Spleen (tissue), 11 donors: ENCODE data around the gene GJB3. TPM values are rescaled to one million over a fixed set of nuclear protein-coding genes. Genes with fewer than 3 reads are reported as not detected.
"Not testable (repeated sequence)": the region's sequence is repeated elsewhere in the genome, so short reads cannot be mapped to it uniquely, and the experiment has no call there.

Experiments
- DNase-seq: peaks from one replicate; pipeline ENCODE4 v3.0.0-alpha.2; 2020
- H3K27ac ChIP-seq, 8 donors: fragments of 200-600 bp; sonication (generic) in 7 of 8; 1 replicate in 4 of 8; 2 replicates in 4 of 8; pipeline versions ENCODE4 v1.5.0 to v1.8.0; 2016 to 2021; ENCODE audit warnings: inconsistent platforms in 4 of 8, mild to moderate bottlenecking in 4 of 8, moderate library complexity in 1 of 8
- H3K27me3 ChIP-seq, 7 donors: fragments of 200-600 bp; sonication (generic) in 6 of 7; replicated peaks in 1 of 7; 1 replicate in 4 of 7; 2 replicates in 3 of 7; pipeline versions ENCODE4 v1.5.0 to v1.8.0; 2016 to 2021; ENCODE audit warnings: inconsistent platforms in 3 of 7, mild to moderate bottlenecking in 1 of 7
- H3K36me3 ChIP-seq, 6 donors: fragments of 200-600 bp; sonication (generic) in 5 of 6; 1 replicate in 4 of 6; 2 replicates in 2 of 6; pipeline versions ENCODE4 v1.5.0 to v1.8.0; 2016 to 2021; ENCODE audit warnings: inconsistent platforms in 2 of 6
- H3K4me1 ChIP-seq, 6 donors: fragments of 200-600 bp; sonication (generic) in 5 of 6; 1 replicate in 3 of 6; 2 replicates in 3 of 6; pipeline versions ENCODE4 v1.5.0 to v1.8.0; 2016 to 2021; ENCODE audit warnings: inconsistent platforms in 3 of 6
- H3K4me3 ChIP-seq, 8 donors: fragments of 200-600 bp; sonication (generic) in 7 of 8; 1 replicate in 4 of 8; 2 replicates in 4 of 8; pipeline versions ENCODE4 v1.5.0 to v1.8.0; 2016 to 2021; ENCODE audit warnings: inconsistent platforms in 4 of 8, mild to moderate bottlenecking in 4 of 8, moderate library complexity in 2 of 8
- H3K9me3 ChIP-seq, 8 donors: fragments of 200-600 bp; sonication (generic) in 7 of 8; 1 replicate in 4 of 8; 2 replicates in 4 of 8; pipeline versions ENCODE4 v1.5.0 to v1.8.0; 2016 to 2021; ENCODE audit warnings: inconsistent platforms in 4 of 8
- POLR2A ChIP-seq, 3 donors: fragments of 450-650 bp; IDR thresholded peaks; one replicate each; pipeline ENCODE4 v1.5.1; 2017; ENCODE audit warnings: antibody characterized with exemption in 3 of 3, mild to moderate bottlenecking in 1 of 3
- POLR2AphosphoS5 ChIP-seq, 3 donors: sonication (generic); formaldehyde crosslinking; IDR thresholded peaks; one replicate each; pipeline ENCODE4 v1.5.1; 2017; ENCODE audit warnings: antibody characterized with exemption in 3 of 3
- WGBS, 5 donors: extraction: QIAGEN DNeasy Blood & Tissue Kit in 3 of 5; methylation state at CpG; one replicate each; pipeline versions ENCODE4 v1.1.5 to v1.1.7; 2013 to 2018; 5-methylcytosine and 5-hydroxymethylcytosine counted together
- intact Hi-C: fragments of 100-400 bp; cut with DNase I; formaldehyde crosslinking; loops from one replicate; pipeline ENCODE4 v1.15.0; 2023; ENCODE audit warnings: low total_unique reads
- polyA plus RNA-seq, 3 donors: library from polyadenylated mRNA; stranded (reverse); fragments of 200-250 nt; gene quantifications; one replicate each; pipeline ENCODE4 v1.2.1, GENCODE V29; 2013
- total RNA-seq, 7 donors: library from RNA; depleted of rRNA in 3 of 7; stranded (reverse); fragments of >200 nt in 3 of 7; fragmentation: NEBNext Ultra II Directional in 4 of 7; extraction: Animal tissue kit (Norgen Biotek cat#: 25700) in 4 of 7; gene quantifications; one replicate each; pipeline versions ENCODE4 v1.1.0 to v1.2.1, GENCODE V29; 2016 to 2021
- TF ChIP-seq, protein P1 (sequence below), 11 experiments: fragments of 200-600 bp in 7 of 11; fragments of 450-650 bp in 4 of 11; sonication (generic) in 4 of 11; IDR thresholded peaks in 8 of 11; conservative IDR thresholded peaks in 3 of 11; 1 replicate in 7 of 11; 2 replicates in 4 of 11; pipeline versions ENCODE4 v1.4.0 to v1.8.0; 2016 to 2021; ENCODE audit warnings: antibody characterized with exemption in 11 of 11, inconsistent platforms in 4 of 11, mild to moderate bottlenecking in 1 of 11
- donor health status: healthy with polysubstance abuse.
- donor health status: DM: no; HTN: no; CAD: no; lungs with moderate emphysema.
- donor health status: DM: no; HTN: no; CAD: no.
- donor health status: Bipolar disorder and iron deficiency.
- donor health status: healthy.
- donor health status: DM: no; HTN: no; CAD: no.
- donor health status: DM: yes; HTN: yes; CAD: no.

The GJB3 gene
- total and polyA plus RNA-seq, 10 donors: 0.11 to 0.23 (median 0.13) TPM; not detected in 7

GRCh38 chr1:34816778-34817177 lies 35.8 kb downstream of the GJB3 start:
- TF ChIP-seq POLR2A (IDR thresholded peaks at IDR 0.05): no peak
- TF ChIP-seq POLR2AphosphoS5 (IDR thresholded peaks at IDR 0.05): no peak
- TF ChIP-seq, protein P1, sequence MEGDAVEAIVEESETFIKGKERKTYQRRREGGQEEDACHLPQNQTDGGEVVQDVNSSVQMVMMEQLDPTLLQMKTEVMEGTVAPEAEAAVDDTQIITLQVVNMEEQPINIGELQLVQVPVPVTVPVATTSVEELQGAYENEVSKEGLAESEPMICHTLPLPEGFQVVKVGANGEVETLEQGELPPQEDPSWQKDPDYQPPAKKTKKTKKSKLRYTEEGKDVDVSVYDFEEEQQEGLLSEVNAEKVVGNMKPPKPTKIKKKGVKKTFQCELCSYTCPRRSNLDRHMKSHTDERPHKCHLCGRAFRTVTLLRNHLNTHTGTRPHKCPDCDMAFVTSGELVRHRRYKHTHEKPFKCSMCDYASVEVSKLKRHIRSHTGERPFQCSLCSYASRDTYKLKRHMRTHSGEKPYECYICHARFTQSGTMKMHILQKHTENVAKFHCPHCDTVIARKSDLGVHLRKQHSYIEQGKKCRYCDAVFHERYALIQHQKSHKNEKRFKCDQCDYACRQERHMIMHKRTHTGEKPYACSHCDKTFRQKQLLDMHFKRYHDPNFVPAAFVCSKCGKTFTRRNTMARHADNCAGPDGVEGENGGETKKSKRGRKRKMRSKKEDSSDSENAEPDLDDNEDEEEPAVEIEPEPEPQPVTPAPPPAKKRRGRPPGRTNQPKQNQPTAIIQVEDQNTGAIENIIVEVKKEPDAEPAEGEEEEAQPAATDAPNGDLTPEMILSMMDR (IDR thresholded peaks at IDR 0.05 in 8 of 11, conservative IDR thresholded peaks at IDR 0.05 in 3 of 11): no peak
- Histone ChIP-seq H3K36me3 (no peaks in the 10 kb centered on the region), H3K9me3 (peaks cover 0 to 8% (median 0%) of the 10 kb centered on the region in 8 donors), H3K27ac (no peak overlapping the region), H3K4me1 (no peaks in the 10 kb centered on the region), H3K4me3 (no peak overlapping the region), H3K27me3 (no peaks in the 10 kb centered on the region)
- no peak for DNase-seq
- 73 to 87% (median 81%) methylated on average over 3 of the region's 3 CpGs for WGBS, 5 donors
- intact Hi-C loops: no loop called here

DNA sequence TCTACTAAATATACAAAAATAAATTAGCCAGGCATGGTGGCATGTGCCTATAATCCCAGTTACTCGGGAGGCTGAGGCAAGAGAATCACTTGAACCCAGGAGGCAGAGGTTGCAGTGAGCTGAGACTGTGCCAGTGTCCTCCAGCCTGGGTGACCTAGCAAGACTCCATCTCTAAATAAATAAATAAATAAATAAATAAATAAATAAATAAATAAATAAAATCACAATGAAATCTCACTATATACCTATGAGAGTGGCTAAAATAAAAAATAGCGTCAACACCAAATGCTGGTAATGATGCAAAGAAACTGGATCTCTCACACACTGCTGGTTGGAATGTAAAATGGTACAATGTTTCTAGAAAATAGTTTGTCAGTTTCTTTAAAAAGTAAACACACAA lies 37.8 kb downstream of the GJB3 start:
- H3K4me1 ChIP-seq, H3K27me3 ChIP-seq, H3K27ac ChIP-seq, H3K4me3 ChIP-seq, H3K36me3 ChIP-seq, DNase-seq, intact Hi-C loops: not testable (repeated sequence)
- 89 to 98% (median 94%) methylated on average over 2 of the region's 2 CpGs for WGBS, 5 donors
- H3K9me3 ChIP-seq: peaks cover 0 to 11% (median 0%) of the 10 kb centered on the region in 8 donors

GRCh38 chr1:34822202-34822601 lies 41.2 kb downstream of the GJB3 start:
- no peaks in the 10 kb centered on the region for H3K4me1 ChIP-seq
- no peak for DNase-seq
- TF ChIP-seq, protein P1 (IDR thresholded peaks at IDR 0.05 in 8 of 11, conservative IDR thresholded peaks at IDR 0.05 in 3 of 11): no peak
- no peak for TF ChIP-seq POLR2AphosphoS5 (IDR thresholded peaks at IDR 0.05)
- no peak for TF ChIP-seq POLR2A (IDR thresholded peaks at IDR 0.05)
- intact Hi-C loops: no loop called here
- H3K27ac ChIP-seq: no peak overlapping the region
- H3K27me3 ChIP-seq: no peaks in the 10 kb centered on the region
- no peak overlapping the region for H3K4me3 ChIP-seq
- H3K36me3 ChIP-seq: no peaks in the 10 kb centered on the region
- H3K9me3 ChIP-seq: peaks cover 0 to 12% (median 0%) of the 10 kb centered on the region in 8 donors
- WGBS, 5 donors: 50 to 75% (median 64%) methylated on average over 3 of the region's 3 CpGs

DNA sequence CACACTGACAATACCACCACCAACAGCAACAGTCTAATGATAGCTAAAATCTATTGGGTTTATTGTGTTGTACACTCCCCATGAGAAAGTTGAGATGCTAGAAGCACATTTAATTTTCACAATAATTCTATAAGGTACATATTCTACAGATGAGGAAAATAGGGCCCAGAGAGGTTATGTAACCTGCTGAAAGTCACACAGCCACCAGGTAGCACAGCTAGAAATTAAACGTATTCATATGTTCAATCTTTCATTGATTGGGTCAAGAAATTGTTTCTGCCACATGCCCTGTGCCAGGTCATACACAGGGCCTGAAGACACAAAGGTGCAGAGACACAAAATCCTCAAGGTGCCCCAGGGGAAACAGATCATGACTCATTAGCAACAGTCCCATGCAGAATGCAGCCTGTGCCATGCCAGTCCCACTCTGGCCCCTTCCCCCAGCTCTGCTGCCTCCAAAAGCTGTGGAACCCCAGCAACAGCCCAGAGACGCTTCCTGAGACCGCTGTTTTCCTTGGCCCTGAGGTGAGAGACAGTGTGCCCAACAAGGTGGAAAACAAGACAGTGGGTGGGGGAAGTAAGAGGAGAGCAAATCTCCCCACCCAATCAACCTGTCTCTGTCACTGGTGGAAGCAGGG lies 43.9 kb downstream of the GJB3 start:
- no peak overlapping the region for H3K4me3 ChIP-seq

More for the DNA sequence above, 43.9 kb downstream of the GJB3 start:
- H3K4me1 ChIP-seq: no peaks in the 10 kb centered on the region
- H3K9me3 ChIP-seq: peaks cover 0 to 11% (median 0%) of the 10 kb centered on the region in 8 donors
- no peaks in the 10 kb centered on the region for H3K27me3 ChIP-seq
- 86 to 99% (median 91%) methylated on average over 3 of the region's 3 CpGs for WGBS, 5 donors
- TF ChIP-seq POLR2A (IDR thresholded peaks at IDR 0.05) (no peak), POLR2AphosphoS5 (IDR thresholded peaks at IDR 0.05) (no peak)
- TF ChIP-seq, protein P1 (IDR thresholded peaks at IDR 0.05 in 8 of 11, conservative IDR thresholded peaks at IDR 0.05 in 3 of 11): no peak
- intact Hi-C loops: no loop called here
- H3K36me3 ChIP-seq: no peaks in the 10 kb centered on the region
- H3K27ac ChIP-seq: no peak overlapping the region
- no peak for DNase-seq
